Breast epithelium (tissue), 3 donors: ENCODE results near the gene SGSM2.

Source experiments
- CTCF ChIP-seq, 3 donors: fragments of 450-650 bp; IDR thresholded peaks; one replicate each; pipeline ENCODE4 v1.5.1; 2016 to 2017; ENCODE audit warnings: antibody characterized with exemption in 3 of 3, mild to moderate bottlenecking in 3 of 3, moderate library complexity in 3 of 3
- POLR2AphosphoS5 ChIP-seq, 3 donors: sonication (generic); formaldehyde crosslinking; IDR thresholded peaks; one replicate each; pipeline ENCODE4 v1.6.1; 2017; ENCODE audit warnings: antibody characterized with exemption in 3 of 3

DNA sequence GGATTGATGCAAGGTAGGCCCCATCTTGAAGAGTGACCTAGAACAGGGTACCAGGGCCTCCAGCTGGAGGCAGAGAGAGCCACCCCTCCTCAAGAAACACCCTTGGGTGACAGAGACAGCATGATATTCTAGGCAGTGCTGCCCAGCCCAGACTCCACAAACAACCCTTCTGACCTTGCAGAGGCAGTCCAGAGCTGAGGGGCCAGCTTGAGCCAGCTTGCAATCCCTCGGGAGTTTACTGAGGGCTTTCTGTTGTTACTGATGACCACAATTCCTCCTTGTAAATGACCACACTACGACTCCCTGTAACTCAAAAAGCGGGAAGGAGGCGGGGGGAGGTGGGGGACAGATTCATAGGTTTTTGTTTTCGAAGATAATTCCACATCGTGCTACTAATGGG lies 82.2 kb downstream of the SGSM2 start:
- TF ChIP-seq CTCF (IDR thresholded peaks at IDR 0.05) (no peak), POLR2AphosphoS5 (IDR thresholded peaks at IDR 0.05) (no peak)
